NT2/D1 (cell line): ENCODE measurements around the gene ARF1.

Source experiments
- DNase-seq: peaks from one replicate; pipeline ENCODE4 v3.0.0-alpha.2; 2011; ENCODE audit warnings: low read depth, low spot score
- H3K27me3 ChIP-seq: 2 replicates; pipeline ENCODE4 v1.6.0; 2011; ENCODE audit warnings: mild to moderate bottlenecking; ENCODE audit not compliant: insufficient read length, insufficient read depth
- H3K36me3 ChIP-seq: 2 replicates; pipeline ENCODE4 v1.6.1; 2011; ENCODE audit warnings: mild to moderate bottlenecking, low read length, mixed read lengths; ENCODE audit not compliant: insufficient read depth, insufficient read length
- H3K4me1 ChIP-seq: 2 replicates; pipeline ENCODE4 v1.5.1; 2011; ENCODE audit not compliant: insufficient read depth, insufficient read length
- H3K4me3 ChIP-seq: 2 replicates; pipeline ENCODE4 v1.5.1; 2011; ENCODE audit warnings: low read depth; ENCODE audit not compliant: insufficient read length
- H3K9ac ChIP-seq: 2 replicates; pipeline ENCODE4 v1.6.0; 2011; ENCODE audit warnings: low read depth; ENCODE audit not compliant: insufficient read length
- H3K9me3 ChIP-seq: 2 replicates; pipeline ENCODE4 v1.5.1; 2011; ENCODE audit warnings: mild to moderate bottlenecking, low read length; ENCODE audit not compliant: insufficient read depth
- SUZ12 ChIP-seq: IDR thresholded peaks from 2 replicates; pipeline ENCODE4 v1.6.1; 2011; ENCODE audit not compliant: insufficient read length, insufficient read depth; ENCODE audit errors: extremely low read depth
- YY1 ChIP-seq: IDR thresholded peaks from 2 replicates; pipeline ENCODE4 v1.6.1; 2011; ENCODE audit not compliant: insufficient read length, insufficient read depth
- ZNF274 ChIP-seq: IDR thresholded peaks from 2 replicates; pipeline ENCODE4 v1.6.1; 2011; ENCODE audit warnings: mild to moderate bottlenecking, low read depth, low read length

Gene ARF1

GRCh38 chr1:228038387-228039005 lies 44.0 kb upstream of the ARF1 start:
- H3K9me3 ChIP-seq: no peaks in the 10 kb centered on the region; the same call in 1 of the 2 replicates
- no peak for DNase-seq
- H3K27me3 ChIP-seq: peaks cover 51% of the 10 kb centered on the region
- peaks cover 23% of the 10 kb centered on the region for H3K4me1 ChIP-seq
- H3K36me3 ChIP-seq: no peaks in the 10 kb centered on the region
- TF ChIP-seq SUZ12 (no peak), YY1 (no peak), ZNF274 (no peak)
- H3K9ac ChIP-seq: peak overlapping the region; percentile 73
- peak overlapping the region; percentile 40 for H3K4me3 ChIP-seq

GRCh38 chr1:228039006-228039903 lies 43.3 kb upstream of the ARF1 start:
- Histone ChIP-seq H3K4me1 (peaks cover 23% of the 10 kb centered on the region), H3K9ac (no peak overlapping the region), H3K36me3 (no peaks in the 10 kb centered on the region), H3K9me3 (no peaks in the 10 kb centered on the region), H3K27me3 (peaks cover 51% of the 10 kb centered on the region), H3K4me3 (no peak overlapping the region)
- DNase-seq: no peak
- TF ChIP-seq YY1 (no peak), ZNF274 (no peak)

- TF ChIP-seq ZNF274: no peak
- no peak for TF ChIP-seq SUZ12
- no peak for TF ChIP-seq YY1
- Histone ChIP-seq H3K9me3 (no peaks in the 10 kb centered on the region), H3K36me3 (no peaks in the 10 kb centered on the region), H3K27me3 (peaks cover 51% of the 10 kb centered on the region), H3K4me1 (peaks cover 28% of the 10 kb centered on the region), H3K9ac (no peak overlapping the region), H3K4me3 (no peak overlapping the region)
- no peak for DNase-seq
These were observed 42.5 kb upstream of the ARF1 start for GRCh38 chr1:228039986-228040385.

GRCh38 chr1:228041316-228041715 lies 41.2 kb upstream of the ARF1 start:
- H3K27me3 ChIP-seq: peaks cover 51% of the 10 kb centered on the region
- no peak for TF ChIP-seq YY1
- no peak for TF ChIP-seq SUZ12
- TF ChIP-seq ZNF274: no peak
- no peaks in the 10 kb centered on the region for H3K9me3 ChIP-seq
- H3K4me3 ChIP-seq: no peak overlapping the region
- no peak overlapping the region for H3K9ac ChIP-seq
- H3K4me1 ChIP-seq: peaks cover 38% of the 10 kb centered on the region
- H3K36me3 ChIP-seq: no peaks in the 10 kb centered on the region
- no peak for DNase-seq

GRCh38 chr1:228042508-228042907 lies 40.0 kb upstream of the ARF1 start:
- TF ChIP-seq SUZ12: no peak
- Histone ChIP-seq H3K4me3 (no peak overlapping the region), H3K36me3 (no peaks in the 10 kb centered on the region), H3K9me3 (no peaks in the 10 kb centered on the region), H3K9ac (no peak overlapping the region), H3K27me3 (peaks cover 42% of the 10 kb centered on the region), H3K4me1 (peaks cover 37% of the 10 kb centered on the region)
- no peak for DNase-seq

GRCh38 chr1:228043281-228043848 lies 39.1 kb upstream of the ARF1 start:
- Histone ChIP-seq H3K4me3 (no peak overlapping the region), H3K9ac (no peak overlapping the region), H3K36me3 (no peaks in the 10 kb centered on the region), H3K27me3 (peaks cover 33% of the 10 kb centered on the region), H3K9me3 (no peaks in the 10 kb centered on the region), H3K4me1 (peaks cover 40% of the 10 kb centered on the region)
- DNase-seq: no peak
- TF ChIP-seq YY1 (no peak), SUZ12 (no peak), ZNF274 (no peak)

- peaks cover 36% of the 10 kb centered on the region for H3K4me1 ChIP-seq
- peaks cover 17% of the 10 kb centered on the region for H3K27me3 ChIP-seq
- no peaks in the 10 kb centered on the region for H3K9me3 ChIP-seq
- H3K36me3 ChIP-seq: no peaks in the 10 kb centered on the region
- no peak for DNase-seq
- H3K4me3 ChIP-seq: no peak overlapping the region
- TF ChIP-seq SUZ12 (no peak), ZNF274 (no peak), YY1 (no peak)
- peak overlapping the region; percentile 57 for H3K9ac ChIP-seq
These were observed 37.5 kb upstream of the ARF1 start for GRCh38 chr1:228044961-228045360.
